Stimulated activated CD8-positive, alpha-beta memory T cell treated with anti-CD3 and anti-CD28 coated beads, Interleukin-2, amount 100 ng/mL, for 1 hour (primary cell): ENCODE data around the gene SPRY2.
A peak's percentile ranks its signal among the peaks of the same experiment; 100 is the strongest.
"Not testable (repeated sequence)": the region's sequence is repeated elsewhere in the genome, so short reads cannot be mapped to it uniquely, and the experiment has no call there.

Source experiments
- DNase-seq, 2 donors: peaks; one replicate each; pipeline ENCODE4 v3.0.0-alpha.2; 2020; ENCODE audit warnings: low read depth in 2 of 2

Gene SPRY2

GRCh38 chr13:80355496-80356094 is 14.7 kb upstream of the SPRY2 start:
- DNase-seq, result not testable (repeated sequence)

- DNase-seq, result no peak
Measured at GRCh38 chr13:80348750-80349149, 7.8 kb upstream of the SPRY2 start.

GRCh38 chr13:80348314-80348713 is 7.4 kb upstream of the SPRY2 start:
- DNase-seq, result no peak

- no peak for DNase-seq
Measured at GRCh38 chr13:80345771-80346510, 5.0 kb upstream of the SPRY2 start.

- DNase-seq, result not testable (repeated sequence)
Measured at GRCh38 chr13:80344032-80344431, 3.1 kb upstream of the SPRY2 start.

GRCh38 chr13:80342471-80343371 is 1.8 kb upstream of the SPRY2 start:
- DNase-seq, result peak in 1 of 2 donors; percentile 39

GRCh38 chr13:80341756-80342370 is 937 bp upstream of the SPRY2 start:
- no peak for DNase-seq

GRCh38 chr13:80340651-80341100 is 250 bp downstream of the SPRY2 start:
- DNase-seq, result no peak

- DNase-seq, result no peak
Measured at GRCh38 chr13:80339912-80340650, 845 bp downstream of the SPRY2 start.

GRCh38 chr13:80339563-80339911 is 1.4 kb downstream of the SPRY2 start:
- DNase-seq, result no peak

GRCh38 chr13:80338781-80339562 is 2.0 kb downstream of the SPRY2 start:
- no peak for DNase-seq

GRCh38 chr13:80337288-80338081 is 3.4 kb downstream of the SPRY2 start:
- no peak for DNase-seq

GRCh38 chr13:80336776-80337287 is 4.1 kb downstream of the SPRY2 start:
- no peak for DNase-seq

GRCh38 chr13:80336370-80336769 is 4.6 kb downstream of the SPRY2 start:
- DNase-seq, result no peak

- DNase-seq, result no peak
Measured at GRCh38 chr13:80334597-80335260, 6.2 kb downstream of the SPRY2 start.

- DNase-seq, result no peak
Measured at GRCh38 chr13:80331984-80332383, 8.9 kb downstream of the SPRY2 start.

GRCh38 chr13:80329250-80329649 is 11.7 kb downstream of the SPRY2 start:
- DNase-seq, result no peak

GRCh38 chr13:80319004-80319403 is 21.9 kb downstream of the SPRY2 start:
- DNase-seq, result no peak
